Left cardiac atrium (tissue), 4 donors: ENCODE data around the gene MCOLN1. TPM values are rescaled to one million over a fixed set of nuclear protein-coding genes. Genes with fewer than 3 reads are reported as not detected.

Experiments used
- ATAC-seq, 2 donors: fragments of 200-7000 bp; cut with Tn5 transposase; one replicate each; pipeline ENCODE4 v1.9.1; 2020; ENCODE audit warnings: mild to moderate bottlenecking in 2 of 2, moderate library complexity in 2 of 2
- DNase-seq: peaks from one replicate; pipeline ENCODE4 v3.0.0-alpha.2; 2020
- intact Hi-C, 2 donors: fragments of 100-400 bp; cut with DNase I; formaldehyde crosslinking; loops; one replicate each; pipeline versions ENCODE4 v1.14.1 to v1.15.1; 2022 to 2023
- total RNA-seq, 2 donors: library from RNA; stranded (reverse); fragmentation: NEBNext Ultra II Directional; extraction: Animal tissue kit (Norgen Biotek cat#: 25700); gene quantifications; one replicate each; pipeline ENCODE4 v1.2.1, GENCODE V29; 2021
- donor health status: DM: no; HTN: yes; CAD: no.
- donor health status: DM: no; HTN: yes; CAD: no; lungs with severe emphysema.
- donor health status: DM: yes; HTN: yes; CAD: no.
- donor health status: Dilated cardiomyopathy.

Gene MCOLN1
- total RNA-seq, 2 donors from 2014 or later = 21.2 to 25.0 TPM

DNA sequence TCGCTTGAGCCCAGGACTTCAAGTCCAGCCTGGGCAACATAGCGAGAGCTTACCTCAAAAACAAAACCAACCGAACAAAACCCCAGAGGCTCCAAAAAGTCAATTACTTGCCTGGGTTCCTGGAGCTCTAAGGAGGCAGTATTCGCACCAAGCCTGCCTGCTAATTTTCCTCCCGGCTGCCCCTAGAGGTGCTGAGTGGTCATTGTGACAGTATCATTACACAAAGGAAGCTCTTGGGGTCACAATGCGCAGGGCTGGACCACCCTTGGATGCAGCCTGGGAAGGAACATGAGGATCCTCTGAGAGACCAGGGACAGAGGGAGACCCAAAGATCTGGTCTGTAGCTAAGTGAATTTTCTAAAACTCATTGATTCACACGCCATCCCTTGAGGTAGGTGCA lies 25.1 kb upstream of the MCOLN1 start:
- ATAC-seq (no peak), DNase-seq (no peak)
- intact Hi-C loops = no loop called here

DNA sequence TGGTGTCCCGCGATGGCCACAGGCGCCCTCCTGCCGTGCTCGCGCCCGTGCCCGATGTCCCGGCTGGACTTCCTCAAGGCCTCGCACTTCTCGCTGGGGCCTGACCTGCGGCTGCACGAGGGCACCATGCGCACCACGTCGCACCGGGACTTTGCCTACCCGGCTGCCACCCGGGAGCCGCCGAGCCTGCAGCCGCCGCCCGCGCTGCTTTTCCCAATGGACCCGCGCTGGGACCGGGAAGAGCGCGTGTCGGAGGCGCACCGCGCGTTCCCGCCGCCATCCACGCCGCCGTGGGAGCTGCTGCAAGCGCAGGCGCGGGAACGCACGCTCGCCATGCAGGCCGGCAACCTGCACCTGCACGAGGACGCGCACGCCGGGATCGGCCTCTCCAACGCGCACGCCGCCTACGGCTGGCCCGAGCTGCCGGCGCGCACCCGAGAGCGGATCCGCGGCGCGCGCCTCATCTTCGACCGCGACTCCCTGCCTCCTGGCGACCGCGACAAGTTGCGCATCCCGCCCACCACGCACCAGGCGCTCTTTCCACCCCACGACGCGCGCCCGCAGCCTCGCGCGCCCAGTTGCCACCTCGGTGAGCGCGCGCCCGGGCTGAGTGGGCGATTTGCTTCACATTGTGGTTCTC lies 21.5 kb upstream of the MCOLN1 start:
- peak; percentile 58 to 77 for ATAC-seq
- peak; percentile 61 for DNase-seq
- intact Hi-C loops = no loop called here

DNA sequence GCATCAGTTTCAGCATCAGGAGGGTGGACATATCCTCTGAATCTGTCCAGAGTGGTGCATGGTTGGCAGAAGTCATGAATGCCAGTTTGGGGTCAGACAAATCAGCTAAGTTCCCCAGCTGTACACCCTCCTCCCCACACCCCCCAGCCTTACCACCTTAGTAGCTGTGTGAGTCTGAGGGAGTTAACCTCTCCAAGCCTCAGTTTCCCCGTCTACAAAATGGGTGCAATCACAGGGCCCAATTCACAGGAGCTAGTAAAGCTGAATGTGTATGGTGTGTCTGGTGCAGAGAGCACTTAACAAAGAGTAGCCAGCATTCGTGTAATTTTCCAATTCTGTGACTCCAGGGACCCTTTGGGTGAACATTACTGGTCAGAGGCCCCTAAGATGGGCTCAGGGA lies 19.9 kb upstream of the MCOLN1 start:
- ATAC-seq = no peak
- DNase-seq = no peak
- intact Hi-C loops = no loop called here

DNA sequence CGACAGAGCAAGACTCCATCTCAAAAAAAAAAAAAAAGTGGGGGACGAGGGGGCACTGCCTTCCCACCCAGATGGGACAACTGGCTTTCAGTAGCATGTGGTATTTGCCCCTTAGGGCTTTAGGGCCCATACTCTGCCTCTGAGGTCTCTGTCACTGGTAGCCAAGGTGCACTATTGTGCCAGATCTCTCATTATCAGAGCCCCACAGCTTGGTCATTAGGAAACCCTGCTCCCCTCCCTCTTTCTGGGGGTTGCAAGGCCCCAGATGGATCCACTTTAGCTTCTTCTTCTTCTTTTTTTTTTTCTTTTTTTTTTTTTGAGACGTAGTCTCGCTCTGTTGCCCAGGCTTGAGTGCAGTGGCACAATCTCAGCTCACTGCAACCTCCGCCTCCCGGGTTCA lies 17.7 kb upstream of the MCOLN1 start:
- ATAC-seq (no peak), DNase-seq (no peak)
- intact Hi-C loops = no loop called here

DNA sequence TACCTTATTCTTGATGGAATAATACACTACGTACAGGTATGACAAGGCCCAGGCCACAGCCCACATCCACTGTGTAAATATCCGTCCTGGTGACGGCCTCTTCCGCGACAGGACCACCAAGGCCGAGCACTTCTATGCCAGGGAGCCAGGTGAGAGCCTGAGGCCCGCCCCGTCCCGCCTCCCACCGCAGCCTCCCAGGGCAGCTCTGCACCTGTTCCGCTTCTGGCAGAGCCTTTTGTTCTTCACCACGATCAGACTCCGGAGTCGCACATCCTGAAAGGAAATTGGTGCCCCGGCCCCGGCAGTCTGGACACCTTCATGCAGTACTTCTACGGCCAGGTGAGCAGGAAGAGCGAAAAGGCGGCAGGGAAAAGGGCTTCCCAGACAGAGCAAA lies 17.1 kb upstream of the MCOLN1 start:
- intact Hi-C loops = no loop called here
- ATAC-seq (no peak), DNase-seq (no peak)

DNA sequence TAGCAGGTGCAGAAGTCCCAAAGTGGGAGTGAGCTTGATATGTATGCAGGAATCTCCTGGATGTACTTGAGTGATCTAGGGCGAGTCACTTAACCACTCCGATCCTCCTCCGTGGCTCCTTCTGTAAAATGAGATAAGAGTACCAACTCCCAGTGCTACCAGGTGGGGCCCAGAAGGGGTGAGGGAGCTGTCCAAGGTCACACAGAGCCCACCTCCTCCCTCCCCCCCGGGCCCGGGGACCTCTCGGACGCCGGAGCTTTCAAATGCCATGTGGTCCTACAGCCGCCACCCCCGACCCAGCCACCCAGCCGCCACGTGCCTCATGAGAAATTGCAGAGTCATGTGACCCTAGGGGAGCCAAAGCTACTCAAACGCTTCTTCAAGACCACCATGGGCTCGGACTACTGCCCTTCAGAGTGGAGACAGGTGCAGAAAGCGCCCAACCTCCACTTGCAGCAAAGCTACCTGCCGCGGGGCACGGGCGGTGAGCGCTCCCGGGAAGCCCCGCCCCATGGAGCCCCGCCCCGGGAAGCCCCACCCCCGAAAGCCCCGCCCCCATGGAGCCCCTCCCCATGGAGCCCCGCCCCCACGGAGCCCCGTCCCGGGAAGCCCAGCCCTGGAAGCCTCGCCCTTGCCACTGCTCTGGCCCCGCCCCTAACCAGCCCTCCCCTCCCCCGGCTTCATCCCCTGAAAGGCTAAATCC lies 16.6 kb upstream of the MCOLN1 start:
- intact Hi-C loops = no loop called here
- peak; percentile 58 to 59 for ATAC-seq

DNA sequence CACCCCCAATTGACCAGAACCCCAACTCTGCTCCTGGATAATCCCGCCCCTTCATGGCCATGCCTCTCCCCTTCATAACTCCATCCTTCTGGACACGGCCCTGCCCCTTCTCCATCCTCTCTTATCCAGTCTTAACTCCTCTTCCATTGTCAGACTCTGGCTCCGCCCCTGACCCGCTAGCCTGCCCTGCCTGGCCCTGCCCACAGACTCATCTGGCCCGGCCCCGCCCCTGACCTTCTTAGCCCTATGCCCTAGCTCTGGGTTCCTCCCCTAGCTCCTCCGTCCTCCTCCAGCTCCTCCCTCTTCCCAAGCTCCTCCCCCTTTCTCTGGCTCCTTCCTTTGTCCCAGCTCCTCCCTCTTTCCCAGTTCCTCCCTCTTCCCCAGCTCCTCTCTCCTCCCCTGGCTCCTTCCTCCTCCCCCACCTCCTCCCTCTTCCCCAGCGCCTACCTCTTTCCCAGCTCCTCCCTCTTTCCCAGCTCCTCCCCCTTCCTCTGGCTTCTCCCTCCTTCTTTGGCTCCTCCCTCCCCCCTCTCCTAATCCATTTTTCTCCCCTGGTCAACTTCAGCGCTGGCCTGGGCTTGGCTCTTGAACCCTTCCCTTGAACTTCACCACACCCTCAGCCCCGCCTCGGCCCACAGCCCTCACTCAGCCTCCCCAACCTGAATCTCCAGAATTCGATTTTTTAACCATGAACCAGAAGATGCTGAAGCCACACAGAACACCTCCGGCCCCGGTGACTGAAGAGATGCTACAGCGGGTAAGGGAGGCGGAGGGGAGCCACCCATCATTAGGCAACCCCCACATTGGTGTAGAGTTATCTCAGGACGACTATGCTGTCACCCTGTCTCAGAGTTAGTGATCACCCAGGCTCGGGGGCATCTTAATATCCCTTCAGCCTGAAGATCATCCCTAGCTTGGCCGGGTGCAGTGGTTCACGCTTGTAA lies 15.8 kb upstream of the MCOLN1 start:
- ATAC-seq = peak; percentile 71 to 93
- intact Hi-C loops = no loop called here
- peak; percentile 88 for DNase-seq

More for the DNA sequence above, 16.6 kb upstream of the MCOLN1 start:
- DNase-seq = peak; percentile 57

DNA sequence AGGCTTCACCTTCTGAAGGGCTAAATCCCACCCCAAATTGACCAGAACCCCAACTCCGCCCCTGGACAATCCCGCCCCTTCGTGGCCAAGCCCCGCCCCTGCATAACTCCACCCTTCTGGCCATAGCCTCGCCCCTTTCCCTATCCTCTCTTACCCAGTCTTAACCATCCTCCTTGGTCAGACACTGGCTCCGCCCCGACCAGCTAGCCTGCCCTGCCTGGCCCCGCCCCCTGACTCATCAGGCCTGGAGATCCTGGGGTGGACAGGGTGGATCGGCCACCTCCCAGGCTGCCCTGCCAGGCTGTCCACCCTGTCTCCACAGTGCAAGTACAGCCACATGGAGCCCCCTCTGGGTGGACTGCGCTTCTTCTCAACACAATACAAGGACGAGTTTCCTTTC lies 14.5 kb upstream of the MCOLN1 start:
- intact Hi-C loops = no loop called here
- peak; percentile 67 to 83 for ATAC-seq
- DNase-seq = peak; percentile 89

DNA sequence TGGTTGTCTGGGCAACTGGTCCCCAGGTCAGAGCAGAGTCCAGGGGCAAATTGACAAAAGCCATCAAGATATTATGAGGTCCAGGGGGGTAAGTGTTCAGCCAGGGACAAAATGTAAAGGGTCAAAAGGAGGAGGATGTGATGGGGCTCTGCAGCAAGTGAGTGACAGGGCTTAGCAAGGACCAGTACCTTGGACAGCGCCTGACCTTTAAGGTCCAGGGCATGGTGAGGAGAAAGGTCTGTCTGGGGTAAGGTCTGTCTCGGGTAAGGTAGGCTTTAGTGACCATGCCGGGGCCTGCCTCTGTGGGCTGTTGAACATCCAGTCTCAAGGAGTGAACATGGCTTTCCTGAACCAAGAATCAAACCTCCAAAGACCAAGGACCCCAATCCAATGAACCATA lies 12.8 kb upstream of the MCOLN1 start:
- DNase-seq = no peak
- no peak for ATAC-seq
- intact Hi-C loops = no loop called here

DNA sequence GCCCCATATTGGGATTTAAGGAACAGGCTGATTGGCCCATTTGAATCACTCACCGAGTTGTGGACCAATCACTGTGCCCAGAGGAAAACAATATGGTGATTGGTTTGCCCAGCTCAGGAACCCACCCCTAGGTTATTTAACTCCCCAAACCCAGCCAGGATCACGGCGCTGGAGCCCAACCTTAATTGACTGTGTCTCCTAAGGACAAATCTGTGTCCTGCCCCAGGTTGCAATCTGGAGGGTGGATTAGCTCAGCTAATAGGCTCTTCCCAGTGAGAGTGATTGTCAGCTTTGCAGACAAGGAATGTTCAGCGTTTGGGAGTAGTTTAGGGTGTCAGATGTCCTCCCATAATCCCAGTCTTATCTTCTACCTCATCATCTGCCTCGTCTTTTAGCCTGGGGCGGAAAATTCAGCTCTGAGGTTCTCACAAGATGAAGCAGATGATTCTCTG lies 10.0 kb upstream of the MCOLN1 start:
- ATAC-seq = no peak
- DNase-seq = no peak
- intact Hi-C loops = no loop called here

DNA sequence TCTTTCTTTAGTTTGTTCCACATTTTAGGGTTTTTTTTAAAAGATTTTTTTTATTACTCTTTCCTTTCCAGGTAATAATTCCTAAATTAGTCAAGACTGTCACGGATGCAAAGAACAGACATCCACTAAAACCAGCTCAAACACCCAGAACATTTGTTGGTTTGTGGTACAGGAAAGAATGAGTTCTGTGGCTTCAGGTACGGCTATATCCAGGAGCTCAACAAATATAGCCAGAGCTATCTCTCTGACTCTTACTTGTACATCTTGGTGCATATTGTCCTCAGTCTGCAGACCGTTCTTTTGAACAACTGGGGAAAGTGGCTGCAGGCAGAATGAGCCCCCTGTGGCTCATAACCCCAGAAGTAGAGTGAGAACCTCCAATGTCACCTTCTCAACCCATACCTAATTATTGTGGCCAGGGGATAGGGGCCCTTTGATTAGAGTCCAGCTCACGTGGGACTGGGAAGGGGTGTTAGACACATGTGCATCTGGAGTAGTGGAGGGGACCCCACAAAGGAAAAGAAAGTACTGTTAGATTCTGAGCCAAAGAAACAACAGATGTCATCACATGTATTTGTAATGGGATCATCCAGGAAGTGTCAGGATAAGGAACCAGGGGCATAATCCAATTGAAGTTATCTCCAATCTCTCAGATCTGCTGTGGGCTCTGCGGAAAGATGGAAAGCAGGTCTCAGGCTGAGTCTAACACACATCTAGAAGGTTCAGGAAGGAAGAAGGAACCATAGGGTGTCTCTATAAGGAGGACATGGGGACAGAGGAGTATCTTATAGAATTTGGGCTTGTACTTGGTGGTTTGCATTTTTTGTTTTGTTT lies 8.4 kb upstream of the MCOLN1 start:
- DNase-seq (no peak), ATAC-seq (no peak)
- intact Hi-C loops = no loop called here

DNA sequence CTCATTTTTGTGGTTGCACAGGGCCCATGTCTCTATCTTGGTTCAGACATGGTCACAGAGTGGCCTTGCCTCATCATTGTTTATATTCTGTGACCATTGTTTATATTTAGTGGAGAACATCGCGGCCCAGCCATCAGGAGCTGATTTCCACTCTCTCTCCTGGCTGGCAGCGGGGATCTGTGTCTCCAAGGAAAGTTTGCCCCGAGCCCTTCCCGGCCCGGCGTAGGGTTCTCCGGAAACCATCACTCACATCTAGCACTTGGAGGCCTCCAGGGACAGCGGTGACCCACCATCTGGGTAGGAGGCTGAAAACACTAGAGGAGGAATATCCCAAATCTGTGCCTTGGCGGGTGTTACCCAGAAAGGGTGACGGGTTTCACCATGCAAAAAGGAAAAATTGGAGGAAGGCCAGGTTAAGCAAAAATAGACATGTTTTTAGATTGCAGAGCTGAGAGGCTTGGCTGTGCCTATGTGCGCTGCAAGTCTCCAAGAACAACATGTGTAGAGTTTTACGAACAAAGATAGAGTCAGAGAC lies 7.2 kb upstream of the MCOLN1 start:
- DNase-seq = peak; percentile 54
- intact Hi-C loops = no loop called here
- peak; percentile 32 to 67 for ATAC-seq

DNA sequence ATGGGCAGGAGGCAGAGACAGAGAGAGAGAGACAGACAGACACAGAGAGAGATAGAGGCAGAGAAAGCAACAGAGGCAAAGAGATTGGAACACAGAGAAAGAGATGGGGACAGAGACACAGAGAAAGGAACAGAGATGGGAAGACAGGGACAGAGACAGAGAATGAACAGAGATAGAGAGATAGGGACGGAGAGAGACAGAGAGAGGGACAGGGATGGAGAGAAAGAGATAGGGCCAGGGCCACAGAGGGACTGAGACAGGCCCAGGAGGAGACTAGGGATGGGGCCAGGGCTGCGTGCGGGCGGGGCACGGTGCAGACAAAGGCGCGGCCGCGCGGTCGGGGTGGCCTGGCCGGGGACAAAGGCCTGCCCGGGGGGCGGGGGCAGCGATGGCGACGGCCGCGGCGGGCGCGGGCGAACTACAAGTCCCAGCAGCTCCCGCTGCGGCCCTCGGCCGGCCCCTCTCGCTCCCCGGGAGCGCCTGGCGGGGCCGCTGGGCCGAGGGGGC lies 6.7 kb upstream of the MCOLN1 start, which contains the start of gene ZNF358:
ZNF358 (plus strand) TSS at position 459 of the 507 bp plus-strand sequence. CDS start 3,140 bp downstream, outside the sequence.
- ATAC-seq = peak; percentile 93
- intact Hi-C loops = no loop called here
- DNase-seq = peak; percentile 86

DNA sequence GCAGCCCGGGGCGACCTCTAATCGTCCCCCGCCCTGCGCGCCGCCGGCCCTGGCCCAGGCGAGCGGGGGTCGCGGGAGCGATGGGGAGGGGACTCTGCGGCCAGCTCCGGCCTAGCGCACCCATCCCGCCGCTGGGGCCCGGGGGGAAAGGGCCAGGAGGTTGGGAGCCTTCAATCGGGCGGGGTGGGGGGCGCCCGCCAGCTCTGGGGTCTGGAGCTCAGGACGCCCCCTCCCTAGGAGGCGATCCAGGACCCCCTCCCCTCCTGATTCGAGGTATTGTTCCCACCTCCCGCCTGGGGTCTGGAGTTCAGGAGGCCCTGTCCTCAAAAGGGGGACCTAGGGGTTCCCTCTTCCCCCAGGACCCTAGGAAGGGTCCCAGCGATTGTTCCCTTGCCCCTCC lies 6.1 kb upstream of the MCOLN1 start:
- intact Hi-C loops = no loop called here
- ATAC-seq (no peak), DNase-seq (no peak)

DNA sequence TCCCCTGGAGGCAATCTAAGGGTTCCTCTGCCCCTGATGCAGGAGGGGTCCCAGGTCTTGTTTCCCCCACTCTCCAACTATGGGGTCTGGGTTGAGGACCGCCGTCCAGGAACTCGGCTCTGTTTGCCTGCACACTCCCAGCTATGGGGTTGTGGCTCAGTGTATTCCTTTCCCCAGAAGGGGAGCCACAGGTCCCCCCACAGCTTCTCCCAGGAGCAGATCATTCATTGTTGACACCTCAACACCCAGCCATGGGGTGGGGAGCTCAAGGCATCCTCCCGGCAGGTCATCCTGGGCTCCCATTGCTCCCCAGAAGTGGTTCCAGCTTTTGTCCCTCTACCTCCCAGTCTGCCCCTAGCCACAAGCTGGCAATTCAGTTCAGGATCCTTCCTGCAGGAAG lies 5.5 kb upstream of the MCOLN1 start:
- intact Hi-C loops = no loop called here
- ATAC-seq (no peak), DNase-seq (no peak)

DNA sequence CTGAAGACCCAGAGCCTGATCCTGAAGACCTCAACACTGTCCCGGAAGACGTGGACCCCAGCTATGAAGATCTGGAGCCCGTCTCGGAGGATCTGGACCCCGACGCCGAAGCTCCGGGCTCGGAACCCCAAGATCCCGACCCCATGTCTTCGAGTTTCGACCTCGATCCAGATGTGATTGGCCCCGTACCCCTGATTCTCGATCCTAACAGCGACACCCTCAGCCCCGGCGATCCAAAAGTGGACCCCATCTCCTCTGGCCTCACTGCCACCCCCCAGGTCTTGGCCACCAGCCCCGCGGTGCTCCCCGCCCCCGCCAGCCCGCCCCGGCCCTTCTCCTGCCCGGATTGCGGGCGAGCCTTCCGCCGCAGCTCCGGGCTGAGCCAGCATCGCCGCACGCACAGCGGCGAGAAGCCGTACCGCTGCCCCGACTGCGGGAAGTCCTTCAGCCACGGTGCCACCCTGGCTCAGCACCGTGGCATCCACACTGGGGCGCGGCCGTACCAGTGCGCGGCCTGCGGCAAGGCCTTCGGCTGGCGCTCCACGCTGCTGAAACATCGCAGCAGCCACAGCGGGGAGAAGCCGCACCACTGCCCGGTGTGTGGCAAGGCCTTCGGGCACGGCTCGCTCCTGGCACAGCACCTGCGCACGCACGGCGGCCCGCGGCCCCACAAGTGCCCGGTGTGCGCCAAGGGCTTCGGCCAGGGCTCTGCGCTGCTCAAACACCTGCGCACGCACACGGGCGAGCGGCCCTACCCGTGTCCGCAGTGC lies 2.9 kb upstream of the MCOLN1 start:
- DNase-seq = no peak
- ATAC-seq = no peak
- intact Hi-C loops = loop anchor here in 1 of 2 donors (10.0 kb wide), 1 partner anchor 125 kb away; no protein-coding TSS in a partner anchor
